Breast epithelium (tissue), 3 donors: ENCODE measurements around the gene MYO1E.

Experiments
- POLR2A ChIP-seq: fragments of 450-650 bp; IDR thresholded peaks from one replicate; pipeline ENCODE4 v1.6.1; 2016; ENCODE audit warnings: antibody characterized with exemption, mild to moderate bottlenecking, moderate library complexity
- TF ChIP-seq, protein P1 (sequence below), 3 donors: fragments of 450-650 bp; IDR thresholded peaks; one replicate each; pipeline ENCODE4 v1.5.1; 2016 to 2017; ENCODE audit warnings: antibody characterized with exemption in 3 of 3, mild to moderate bottlenecking in 3 of 3, moderate library complexity in 3 of 3

DNA sequence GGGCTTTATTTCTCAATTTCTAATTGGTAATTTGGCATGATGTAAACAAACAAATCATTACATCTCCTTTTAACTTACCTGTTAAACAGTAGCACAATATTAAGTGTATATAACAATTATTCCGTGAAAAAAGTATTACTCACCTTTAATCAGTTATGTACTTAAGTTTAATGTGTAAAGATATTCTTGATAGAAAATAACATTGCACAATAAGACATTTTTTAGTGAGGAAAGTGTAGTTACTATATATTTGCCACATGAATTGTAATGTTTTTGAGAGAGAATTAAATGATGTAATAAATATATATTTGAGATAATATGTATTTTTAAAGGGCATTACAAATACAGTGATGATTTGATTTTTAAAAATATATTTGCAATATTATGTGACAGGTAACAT lies 278.6 kb downstream of the MYO1E start:
- TF ChIP-seq, protein P1, sequence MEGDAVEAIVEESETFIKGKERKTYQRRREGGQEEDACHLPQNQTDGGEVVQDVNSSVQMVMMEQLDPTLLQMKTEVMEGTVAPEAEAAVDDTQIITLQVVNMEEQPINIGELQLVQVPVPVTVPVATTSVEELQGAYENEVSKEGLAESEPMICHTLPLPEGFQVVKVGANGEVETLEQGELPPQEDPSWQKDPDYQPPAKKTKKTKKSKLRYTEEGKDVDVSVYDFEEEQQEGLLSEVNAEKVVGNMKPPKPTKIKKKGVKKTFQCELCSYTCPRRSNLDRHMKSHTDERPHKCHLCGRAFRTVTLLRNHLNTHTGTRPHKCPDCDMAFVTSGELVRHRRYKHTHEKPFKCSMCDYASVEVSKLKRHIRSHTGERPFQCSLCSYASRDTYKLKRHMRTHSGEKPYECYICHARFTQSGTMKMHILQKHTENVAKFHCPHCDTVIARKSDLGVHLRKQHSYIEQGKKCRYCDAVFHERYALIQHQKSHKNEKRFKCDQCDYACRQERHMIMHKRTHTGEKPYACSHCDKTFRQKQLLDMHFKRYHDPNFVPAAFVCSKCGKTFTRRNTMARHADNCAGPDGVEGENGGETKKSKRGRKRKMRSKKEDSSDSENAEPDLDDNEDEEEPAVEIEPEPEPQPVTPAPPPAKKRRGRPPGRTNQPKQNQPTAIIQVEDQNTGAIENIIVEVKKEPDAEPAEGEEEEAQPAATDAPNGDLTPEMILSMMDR (IDR thresholded peaks at IDR 0.05) = no peak
- no peak for TF ChIP-seq POLR2A
